ENCODE data around the gene LAIR2.
A peak's percentile ranks its signal among the peaks of the same experiment; 100 is the strongest.
"Not testable (repeated sequence)": the region's sequence is repeated elsewhere in the genome, so short reads cannot be mapped to it uniquely, and the experiment has no call there.

The LAIR2 gene

DNA sequence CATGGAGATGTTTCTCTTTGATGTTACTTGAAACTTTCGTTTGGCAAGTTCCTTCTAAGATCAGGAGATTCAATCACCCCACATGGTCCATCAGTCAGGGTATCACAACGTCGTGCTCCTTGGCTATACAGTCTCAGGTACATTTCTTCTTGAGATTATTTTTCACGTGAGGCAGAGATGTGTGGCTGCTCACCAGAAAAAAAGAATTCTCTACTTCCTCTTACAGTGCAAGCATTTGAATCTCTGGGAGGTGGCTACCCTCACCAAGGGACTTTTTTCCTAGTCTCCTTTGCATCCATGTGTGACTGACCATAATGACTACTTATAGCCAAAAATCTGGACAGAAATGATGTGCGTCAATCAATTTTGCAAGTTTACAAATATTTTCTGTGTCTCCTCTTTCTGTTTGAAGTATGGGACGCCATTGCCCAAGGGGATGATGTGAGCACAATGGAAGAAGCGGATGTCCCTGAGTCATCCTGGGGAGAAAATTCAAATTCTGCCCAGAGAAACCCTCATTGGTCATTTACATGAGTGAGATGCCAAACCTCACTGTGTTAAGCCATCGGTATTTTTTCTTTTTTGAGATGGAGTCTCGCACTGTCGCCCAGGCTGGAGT lies 8.6 kb upstream of the LAIR2 start:
- FAIRE-seq: no peak

DNA sequence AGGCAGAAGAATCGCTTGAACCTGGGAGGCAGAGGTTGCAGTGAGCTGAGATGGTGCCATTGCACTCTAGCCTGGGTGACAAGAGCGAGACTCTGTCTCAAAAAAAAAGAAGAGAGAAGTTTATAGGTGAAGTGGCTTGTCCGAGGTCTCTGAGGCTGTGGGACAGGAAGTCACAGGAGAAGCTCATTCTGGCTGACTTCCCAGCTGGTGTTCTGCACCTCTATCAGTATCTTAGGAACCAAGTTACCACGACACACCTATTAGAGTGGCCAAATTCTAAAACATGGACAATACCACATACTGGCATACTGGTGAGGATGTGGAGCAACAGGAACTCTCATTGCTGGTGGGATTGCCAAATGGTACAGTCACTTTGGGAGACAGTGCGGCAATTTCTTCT lies 7.3 kb upstream of the LAIR2 start:
- not testable (repeated sequence) for FAIRE-seq

DNA sequence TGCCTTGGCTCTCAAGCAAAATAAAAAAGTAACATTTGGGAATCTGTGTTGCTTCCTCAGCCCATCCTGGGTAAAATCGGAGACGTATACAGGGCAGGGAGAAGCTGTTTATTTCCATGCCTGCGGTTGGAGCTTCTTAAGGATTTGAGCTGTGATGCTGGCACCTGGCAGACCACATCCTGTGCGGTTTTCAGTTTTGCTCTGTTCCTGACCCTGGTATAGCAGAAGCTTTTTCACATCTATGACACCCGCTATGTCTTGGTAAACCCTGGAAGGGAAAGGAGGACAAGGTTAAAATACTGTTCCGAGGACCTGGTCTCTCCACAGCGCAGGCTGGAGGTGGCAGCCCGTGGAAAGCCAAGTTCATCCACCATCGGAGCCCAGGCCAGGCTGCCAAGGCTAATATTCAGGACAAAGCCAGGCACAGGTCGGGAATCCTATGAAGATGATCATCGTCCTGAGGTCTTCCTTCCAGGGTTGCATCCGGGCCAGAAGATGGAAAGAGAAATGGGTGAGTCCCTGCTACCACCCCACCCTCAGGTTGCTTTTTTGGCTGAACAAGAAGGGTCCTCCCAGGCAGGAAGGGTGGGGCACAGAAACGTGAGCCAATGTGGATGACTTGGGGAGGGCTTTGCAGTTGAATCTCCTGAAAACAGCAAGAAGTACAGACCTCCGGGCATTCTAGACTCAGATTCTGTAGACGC lies 4.7 kb upstream of the LAIR2 start:
- FAIRE-seq: not testable (repeated sequence)

DNA sequence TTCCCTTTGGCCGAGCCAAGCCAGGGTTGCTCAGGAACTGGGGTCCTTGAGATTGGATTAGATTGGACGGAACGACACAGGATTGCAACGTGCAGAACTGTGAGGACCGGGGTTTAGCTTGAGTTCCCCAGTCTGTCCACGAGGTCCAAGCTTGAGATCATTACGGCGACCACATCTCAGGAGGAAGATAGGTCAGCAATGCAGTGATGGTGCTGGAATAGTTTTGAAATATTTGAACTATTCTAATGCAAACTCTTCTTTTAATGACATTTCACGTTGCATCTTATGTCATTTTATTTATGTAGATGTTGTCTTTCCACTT lies 4.2 kb upstream of the LAIR2 start:
- not testable (repeated sequence) for FAIRE-seq

DNA sequence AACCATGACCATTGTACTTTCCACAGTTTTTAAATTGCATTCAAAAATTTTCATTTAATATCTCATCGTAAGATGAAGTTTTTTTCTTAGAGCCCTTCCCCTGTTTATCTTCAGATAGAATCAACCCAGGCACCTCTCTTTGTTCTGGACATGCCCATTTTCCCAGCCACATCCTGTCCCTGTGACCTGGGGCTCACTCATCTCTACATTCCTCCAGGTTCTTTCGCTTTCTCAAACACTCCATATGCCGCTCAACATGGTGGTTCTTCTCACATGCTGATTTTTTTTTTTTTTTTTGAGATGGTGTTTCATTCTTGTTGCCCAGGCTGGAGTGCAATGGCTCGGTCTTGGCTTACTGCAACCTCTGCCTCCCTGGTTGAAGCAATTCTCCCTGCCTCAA lies 2.9 kb downstream of the LAIR2 start:
- not testable (repeated sequence) for FAIRE-seq

DNA sequence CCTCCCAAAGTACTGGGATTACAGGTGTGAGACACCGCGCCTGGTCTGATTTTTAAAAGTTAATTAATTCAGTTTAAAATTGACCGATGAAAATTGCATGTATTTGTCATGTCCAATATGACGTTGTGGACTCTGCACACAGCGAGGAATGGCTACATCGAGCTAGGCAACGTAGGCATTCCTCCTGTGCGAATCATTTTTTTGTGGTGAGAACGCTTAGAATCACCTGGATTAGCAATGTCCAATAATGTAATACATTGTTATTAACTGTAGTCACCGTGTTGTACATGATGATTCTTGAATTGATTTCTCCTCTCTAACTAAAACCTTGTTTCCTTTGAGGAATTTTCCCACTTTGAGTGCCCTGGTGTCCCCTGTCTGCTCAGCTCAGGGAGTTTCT lies 3.4 kb downstream of the LAIR2 start:
- no peak for FAIRE-seq

DNA sequence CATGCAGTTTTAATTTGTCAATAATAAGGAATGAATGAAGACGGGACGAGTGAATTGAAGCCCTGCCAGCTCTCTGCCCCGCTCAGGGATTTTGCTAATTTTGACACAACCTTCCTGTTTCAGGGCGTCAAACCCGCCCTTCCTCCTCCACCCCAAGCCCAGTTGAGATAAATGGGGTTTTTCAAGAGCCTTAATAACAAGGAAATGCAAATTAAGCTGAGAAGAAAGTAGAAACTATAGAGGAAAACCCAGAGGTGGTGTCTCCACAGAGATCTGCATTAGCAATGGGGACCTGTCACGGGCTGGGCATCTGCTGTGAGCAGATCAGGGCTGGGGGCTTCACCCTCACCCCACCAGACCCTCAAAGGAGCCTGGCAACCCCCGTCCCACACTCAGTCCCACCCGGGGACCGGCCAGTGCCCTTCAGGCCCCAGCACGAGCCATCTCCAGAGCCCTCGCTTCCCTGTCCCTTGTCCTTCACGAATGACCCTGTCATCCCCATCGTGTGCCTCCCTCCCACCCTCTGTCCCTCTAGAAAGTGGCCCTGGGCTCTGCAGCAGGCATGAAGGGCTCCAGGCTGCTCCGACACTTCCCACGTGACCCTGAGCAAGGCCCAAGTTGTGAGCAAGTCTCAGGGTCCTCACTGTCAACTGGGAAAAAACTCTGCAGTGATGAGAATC lies 4.5 kb downstream of the LAIR2 start:
- FAIRE-seq: not testable (repeated sequence)

DNA sequence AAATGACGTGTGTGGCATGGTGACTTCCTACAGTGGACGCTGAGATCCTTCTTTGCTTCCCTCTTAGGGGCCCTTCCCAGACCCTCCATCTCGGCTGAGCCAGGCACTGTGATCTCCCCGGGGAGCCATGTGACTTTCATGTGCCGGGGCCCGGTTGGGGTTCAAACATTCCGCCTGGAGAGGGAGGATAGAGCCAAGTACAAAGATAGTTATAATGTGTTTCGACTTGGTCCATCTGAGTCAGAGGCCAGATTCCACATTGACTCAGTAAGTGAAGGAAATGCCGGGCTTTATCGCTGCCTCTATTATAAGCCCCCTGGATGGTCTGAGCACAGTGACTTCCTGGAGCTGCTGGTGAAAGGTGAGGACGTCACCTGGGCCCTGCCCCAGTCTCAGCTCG lies 5.2 kb downstream of the LAIR2 start:
- FAIRE-seq: no peak

DNA sequence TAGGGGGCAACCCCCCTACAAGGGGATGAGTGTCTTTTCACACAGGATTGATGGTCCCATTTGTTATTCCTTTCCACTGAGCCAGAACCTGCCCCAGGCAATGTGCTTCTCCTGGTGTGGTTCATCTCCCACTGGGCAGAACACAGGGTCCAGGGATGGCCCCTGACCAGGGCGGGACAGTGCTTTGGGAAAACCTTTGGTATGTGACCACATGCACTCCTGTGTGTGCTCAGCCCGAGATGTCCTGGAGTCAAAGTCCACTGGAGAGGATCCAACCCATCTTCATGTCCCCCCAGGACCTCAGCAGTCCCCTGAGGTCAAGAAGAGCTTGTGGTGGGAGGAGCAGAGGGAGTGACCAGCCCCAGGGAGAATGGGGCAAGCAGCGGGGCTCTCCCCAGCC lies 5.9 kb downstream of the LAIR2 start:
- FAIRE-seq: not testable (repeated sequence)

DNA sequence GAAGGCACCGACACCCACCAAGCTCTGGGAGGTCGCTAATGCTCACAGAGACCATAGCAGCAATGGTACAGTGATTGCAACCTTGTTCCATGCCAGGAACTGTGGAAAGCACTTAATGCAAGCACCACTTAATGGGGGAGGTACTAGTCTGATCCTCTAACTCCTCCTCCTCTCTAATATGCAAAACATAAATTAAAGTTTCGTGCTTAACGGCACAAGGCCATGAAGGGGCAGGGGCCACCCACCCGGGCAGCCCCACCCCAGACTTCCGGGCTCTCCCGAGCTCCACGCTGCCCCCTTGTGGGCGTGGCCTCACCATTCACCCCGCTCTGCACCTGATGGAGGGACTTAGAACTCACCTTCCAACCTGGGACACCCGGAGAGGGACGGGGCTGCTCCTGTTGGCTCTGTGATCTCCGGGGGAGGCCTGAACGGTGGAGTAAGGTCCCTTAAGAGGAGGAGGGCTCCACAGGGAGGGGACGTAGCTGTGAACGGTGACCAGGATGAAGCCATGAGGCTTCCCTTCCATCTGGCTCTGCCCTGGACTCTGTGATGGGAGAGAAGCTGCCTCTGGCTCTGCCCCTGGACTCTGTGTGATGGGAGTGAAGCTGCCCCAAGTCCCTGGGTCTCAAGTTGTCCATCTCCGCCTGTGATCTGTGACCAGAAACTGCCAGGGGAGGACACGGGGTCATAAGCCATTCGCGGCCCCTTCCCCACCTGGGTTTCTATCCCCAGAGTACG lies 6.7 kb downstream of the LAIR2 start:
- FAIRE-seq: not testable (repeated sequence)

DNA sequence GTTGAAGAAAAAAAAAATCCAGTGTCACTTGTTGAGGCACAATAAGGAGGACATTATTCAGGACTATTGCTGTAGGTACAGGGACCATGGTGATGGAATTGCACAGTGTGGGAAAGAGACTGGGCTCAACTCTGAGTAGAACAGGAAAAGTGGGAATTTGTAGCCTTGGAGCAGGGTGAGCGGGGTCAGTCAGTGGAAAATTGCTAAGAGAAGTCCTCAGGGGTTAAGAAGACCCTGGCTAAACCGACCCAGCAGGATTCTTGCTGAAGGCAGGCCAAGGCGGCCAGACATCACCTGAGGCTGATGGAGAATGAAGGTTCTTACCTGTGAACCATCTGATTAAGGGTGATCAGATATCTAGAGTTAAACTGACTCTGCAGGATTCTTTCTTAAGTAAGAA lies 12.5 kb downstream of the LAIR2 start:
- no peak for FAIRE-seq

DNA sequence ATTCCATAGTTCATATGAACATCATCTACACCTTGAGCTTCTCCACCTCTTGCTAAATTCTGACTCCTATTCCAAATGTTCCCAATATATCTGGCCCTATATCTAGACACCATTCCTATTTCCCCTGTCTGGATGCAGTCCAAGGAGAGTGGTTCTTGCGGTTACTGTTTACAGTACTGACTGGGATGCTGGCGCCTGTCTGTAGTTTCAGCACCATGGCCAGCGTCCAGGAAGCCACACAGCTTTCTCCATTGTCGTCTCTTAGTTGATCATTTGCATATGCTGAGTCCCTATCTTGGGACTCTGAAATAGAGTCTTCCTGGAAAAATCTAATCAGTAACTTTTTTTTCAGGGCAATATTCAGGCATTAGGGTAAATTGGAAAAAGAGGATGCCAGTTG lies 14.9 kb downstream of the LAIR2 start:
- peak; percentile 48 for FAIRE-seq

DNA sequence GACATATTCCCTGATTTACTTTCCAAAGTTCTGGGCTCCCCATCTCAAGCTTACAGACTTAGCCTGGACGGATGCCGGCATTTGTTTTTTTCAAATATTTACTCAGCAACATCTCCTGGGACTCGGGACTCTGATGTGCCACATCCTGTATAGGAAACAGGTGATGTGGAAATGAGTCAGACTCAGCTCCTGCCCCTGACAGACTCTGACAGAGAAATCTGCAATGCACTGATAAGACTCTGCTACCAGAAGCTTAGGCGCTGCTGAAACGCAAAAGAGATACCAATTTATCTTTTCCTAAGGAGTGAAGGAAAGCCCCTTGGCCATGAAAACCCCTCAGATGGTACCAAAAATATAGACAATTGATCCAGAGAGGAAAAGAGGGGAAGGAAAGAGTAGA lies 16.2 kb downstream of the LAIR2 start:
- no peak for FAIRE-seq

DNA sequence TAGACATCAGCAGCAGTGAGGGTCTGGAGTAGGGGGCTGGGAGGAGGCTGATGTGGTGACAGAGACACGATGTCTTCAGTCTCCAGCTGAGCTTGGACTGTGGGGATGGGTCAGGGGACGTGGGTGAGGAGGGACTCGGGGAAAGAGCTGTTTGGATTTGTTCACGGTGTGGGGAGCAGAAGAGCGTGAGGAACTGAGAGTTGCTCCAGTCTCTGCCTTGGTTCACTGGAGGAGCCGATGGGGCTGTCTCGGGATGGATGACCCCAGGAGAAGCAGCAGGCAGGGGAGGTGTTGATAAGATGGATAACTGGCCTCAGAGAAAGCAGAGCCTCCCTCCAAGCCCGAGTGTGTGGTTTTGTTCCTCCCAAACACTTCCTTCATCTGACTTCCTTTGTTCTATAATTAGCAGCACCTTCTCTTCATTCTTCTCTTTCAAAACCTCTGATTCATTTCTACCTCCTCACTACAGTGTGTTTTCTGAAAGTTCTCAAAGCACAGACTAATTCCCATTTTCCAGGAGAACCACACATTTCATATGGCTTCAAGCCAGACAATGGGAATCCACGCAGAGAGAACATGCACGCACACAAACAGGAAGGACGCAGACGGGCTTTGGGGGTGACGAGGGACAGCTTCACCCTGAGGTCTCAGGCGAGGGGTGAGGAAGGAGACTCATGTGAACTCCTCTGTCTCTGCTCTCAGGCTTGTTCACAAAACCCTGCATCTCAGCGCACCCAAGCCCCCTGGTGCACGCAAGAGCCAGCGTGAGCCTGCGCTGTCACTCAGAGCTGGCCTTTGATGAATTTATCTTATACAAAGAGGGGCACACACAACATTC lies 18.6 kb downstream of the LAIR2 start:
- no peak for FAIRE-seq

DNA sequence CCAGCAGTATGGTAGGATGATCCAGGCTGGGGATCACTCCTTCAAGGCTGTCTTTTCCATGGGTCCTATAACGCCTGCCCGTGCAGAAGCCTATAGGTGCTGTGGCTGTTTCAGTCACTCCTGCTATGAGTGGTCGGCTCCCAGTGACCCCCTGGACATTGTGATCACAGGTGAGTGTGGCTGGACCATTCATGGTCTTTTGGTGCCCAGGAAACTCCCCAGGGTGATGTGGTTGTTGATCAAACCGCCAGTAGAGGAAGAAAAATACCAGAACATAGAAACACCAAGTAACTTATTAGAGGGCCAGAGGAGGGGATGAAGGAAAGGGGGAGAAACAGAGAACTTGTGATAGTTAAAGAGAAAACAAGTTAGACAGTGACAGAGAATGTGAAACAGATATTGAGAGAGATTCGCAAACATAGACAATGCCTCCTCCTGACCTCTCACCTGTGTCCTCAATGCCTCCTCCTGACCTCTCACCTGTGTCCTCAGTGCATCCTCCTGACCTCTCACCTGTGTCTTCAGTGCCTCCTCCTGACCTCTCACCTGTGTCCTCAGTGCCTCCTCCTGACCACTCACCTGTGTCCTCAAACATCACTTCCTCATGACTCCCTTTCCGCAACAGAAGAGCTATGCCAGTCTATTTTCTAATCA lies 19.4 kb downstream of the LAIR2 start:
- FAIRE-seq: no peak

DNA sequence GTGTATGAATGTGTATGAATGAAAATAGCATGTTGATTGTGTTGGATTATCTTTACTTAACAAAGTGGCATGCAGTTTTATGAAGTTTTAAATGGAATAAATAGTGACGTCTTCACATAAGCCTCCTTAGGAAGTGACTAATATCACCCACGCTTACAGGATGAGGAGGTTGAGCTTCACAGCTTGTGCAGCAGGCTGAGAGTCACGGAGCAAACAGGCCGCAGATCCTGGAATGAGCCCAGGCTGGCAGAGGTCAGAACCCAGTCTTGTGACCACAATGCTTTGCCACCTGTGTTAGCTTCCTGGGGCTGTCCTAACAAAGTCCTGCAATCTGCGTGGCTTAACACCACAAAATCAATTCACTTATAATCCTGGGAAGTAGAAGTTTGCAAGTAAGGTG lies 20.8 kb downstream of the LAIR2 start:
- no peak for FAIRE-seq

DNA sequence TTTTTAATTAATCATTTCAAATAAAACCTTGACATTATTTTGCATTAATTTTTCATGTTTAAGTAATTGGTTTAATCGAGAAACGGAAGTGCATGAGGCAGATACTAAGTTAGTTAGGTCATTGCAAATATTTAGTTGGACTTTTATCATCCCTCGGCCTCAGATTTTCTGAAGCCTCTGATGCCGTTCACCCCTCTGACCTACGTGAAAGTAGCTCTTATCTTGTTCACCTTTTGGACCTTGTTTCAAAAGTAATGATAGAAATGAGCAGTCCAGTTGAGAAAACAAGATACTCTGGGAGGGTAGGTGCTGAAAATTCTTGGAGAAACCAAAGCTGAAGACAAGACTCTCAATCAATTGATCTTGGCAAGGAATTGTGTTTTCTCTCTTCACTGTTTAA lies 23.0 kb downstream of the LAIR2 start:
- FAIRE-seq: no peak

DNA sequence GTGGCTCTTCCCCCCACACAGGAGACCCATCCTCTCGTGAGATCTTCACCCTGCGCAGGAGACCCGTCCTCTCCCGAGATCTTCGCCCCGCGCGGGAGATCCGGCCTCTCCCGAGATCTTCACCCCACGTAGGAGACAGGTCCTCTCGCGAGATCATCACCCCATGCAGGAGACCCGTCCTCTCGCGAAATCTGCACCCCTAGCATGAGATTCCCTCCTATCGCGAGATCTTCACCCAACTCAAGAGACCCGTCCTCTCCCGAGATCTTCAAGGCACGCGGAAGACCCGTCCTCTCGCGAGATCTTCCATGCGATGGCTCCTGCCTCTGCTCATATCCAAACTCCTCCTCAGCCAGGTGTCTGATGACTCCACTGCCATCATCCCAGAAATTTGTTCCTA lies 24.3 kb downstream of the LAIR2 start:
- FAIRE-seq: no peak

DNA sequence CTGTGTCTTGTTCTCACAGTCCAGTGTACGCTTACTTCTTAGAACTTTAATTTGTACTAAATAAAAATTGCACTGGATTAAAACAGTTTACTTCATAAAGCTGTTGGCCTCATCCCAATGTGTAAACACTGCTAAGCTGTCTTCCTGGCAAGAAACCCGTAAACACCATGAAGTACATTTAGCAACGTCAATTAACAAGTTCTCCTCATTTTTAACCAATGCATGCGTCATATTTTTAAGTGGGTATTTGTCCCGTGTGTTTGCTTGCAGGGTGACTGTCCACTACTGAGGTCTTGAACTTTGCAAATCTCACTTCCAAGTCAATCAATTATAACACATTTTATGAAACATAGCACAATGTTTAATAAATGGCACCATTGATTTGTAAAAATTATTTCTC lies 28.2 kb downstream of the LAIR2 start:
- FAIRE-seq: no peak

DNA sequence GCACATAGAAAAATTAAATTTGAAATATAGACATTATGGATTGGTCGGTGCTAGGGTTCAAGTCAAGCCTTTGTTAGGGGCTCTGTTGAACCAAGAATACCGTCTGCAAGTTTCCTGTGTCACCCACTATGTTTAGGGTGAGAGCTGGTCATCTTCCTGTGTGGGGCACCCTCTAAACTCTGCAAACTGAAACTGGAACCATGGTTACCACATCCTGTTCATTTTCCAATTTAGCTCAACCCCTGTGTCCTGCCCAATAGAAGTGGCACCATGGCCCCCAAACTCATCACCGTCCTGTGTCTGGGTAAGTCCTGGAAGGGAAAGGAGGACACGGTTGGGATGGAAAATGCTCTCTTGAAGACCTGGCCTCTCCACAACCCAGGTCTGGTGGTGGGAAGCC lies 29.9 kb downstream of the LAIR2 start:
- no peak for FAIRE-seq

DNA sequence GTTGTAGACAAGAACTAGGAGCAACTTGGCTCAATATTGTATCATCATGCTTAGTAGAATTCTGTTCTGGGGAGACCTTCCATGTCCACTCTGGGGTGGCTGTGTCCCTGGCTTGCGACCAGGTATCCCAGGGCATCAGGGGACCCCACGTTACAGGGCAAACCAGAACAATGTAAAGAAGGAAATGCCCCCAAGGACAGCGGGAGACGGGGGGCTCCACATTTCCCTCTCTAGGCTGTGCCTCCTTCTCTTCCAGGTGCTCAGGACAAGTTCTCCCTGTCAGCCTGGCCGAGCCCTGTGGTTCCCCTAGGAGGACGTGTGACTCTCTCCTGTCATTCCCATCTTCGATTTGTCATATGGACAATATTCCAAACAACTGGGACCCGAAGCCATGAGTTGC lies 30.8 kb downstream of the LAIR2 start:
- no peak for FAIRE-seq

DNA sequence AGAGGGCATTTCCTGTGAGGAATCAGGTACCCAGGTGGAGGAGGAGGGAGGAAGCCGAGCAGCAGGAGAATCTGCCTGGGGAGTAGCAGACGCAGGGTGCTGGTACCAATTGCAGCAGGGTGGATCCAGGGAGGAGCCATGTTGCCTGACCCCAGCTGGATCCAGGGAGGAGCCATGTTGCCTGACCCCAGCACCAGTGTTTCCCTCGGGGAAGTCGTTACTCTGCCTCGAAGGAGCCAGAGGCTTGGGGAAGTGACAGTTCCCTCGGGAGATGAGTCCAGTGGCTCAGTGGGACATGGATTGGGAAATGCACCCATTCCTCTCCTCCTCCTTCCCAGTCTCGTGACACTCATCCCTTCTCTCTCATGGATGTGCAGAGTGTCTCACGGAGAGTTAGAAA lies 31.5 kb downstream of the LAIR2 start:
- no peak for FAIRE-seq
